Common myeloid progenitor, CD34-positive (primary cell): ENCODE results near the gene RBM47. TPM values are rescaled to one million over a fixed set of nuclear protein-coding genes. Genes with fewer than 3 reads are reported as not detected.

Source experiments
- CTCF ChIA-PET: fragments of 350-600 bp; sonication (Branson Sonifier 250); formaldehyde crosslinking; loops from one replicate; lab custom pipeline; 2021; ENCODE audit warnings: antibody characterized with exemption; lab: Charles Lee
- POLR2A ChIA-PET: fragments of 350-600 bp; sonication (Branson Sonifier 250); formaldehyde crosslinking; loops from one replicate; lab custom pipeline; 2021; ENCODE audit warnings: antibody characterized with exemption; lab: Charles Lee
- DNase-seq, 3 donors: peaks; one replicate each; pipeline versions ENCODE4 v3.0.0 to v3.0.0-alpha.2; 2013
- H3K27ac ChIP-seq, 2 experiments: 1 replicate in 1 of 2; 2 replicates in 1 of 2; pipeline ENCODE4 v1.7.0; 2013; ENCODE audit warnings: inconsistent platforms in 2 of 2, low read length in 2 of 2, mild to moderate bottlenecking in 2 of 2, low read depth in 1 of 2, moderate library complexity in 1 of 2; ENCODE audit not compliant: severe bottlenecking in 2 of 2, insufficient read depth in 1 of 2, poor library complexity in 1 of 2
- H3K27me3 ChIP-seq, 5 experiments: replicated peaks in 2 of 5; 1 replicate in 3 of 5; 2 replicates in 2 of 5; pipeline versions ENCODE4 v1.6.1 to v1.7.0; 2013; ENCODE audit warnings: low read length in 4 of 5, mild to moderate bottlenecking in 2 of 5, moderate library complexity in 2 of 5, inconsistent platforms in 1 of 5; ENCODE audit not compliant: insufficient read depth in 5 of 5, control insufficient read depth in 4 of 5
- H3K36me3 ChIP-seq, 4 experiments: 1 replicate in 2 of 4; 2 replicates in 2 of 4; pipeline versions ENCODE4 v1.6.1 to v1.7.0; 2013; ENCODE audit warnings: low read length in 3 of 4, control low read depth in 1 of 4, mild to moderate bottlenecking in 1 of 4; ENCODE audit not compliant: control insufficient read depth in 4 of 4, insufficient read depth in 4 of 4
- H3K4me1 ChIP-seq, 4 experiments: 1 replicate in 3 of 4; 2 replicates in 1 of 4; pipeline versions ENCODE4 v1.6.1 to v1.7.1; 2013; ENCODE audit warnings: low read length in 3 of 4, mild to moderate bottlenecking in 3 of 4, control low read depth in 1 of 4, inconsistent platforms in 1 of 4, moderate library complexity in 1 of 4; ENCODE audit not compliant: control insufficient read depth in 4 of 4, insufficient read depth in 4 of 4; ENCODE audit errors: control extremely low read depth in 1 of 4
- H3K4me3 ChIP-seq, 7 experiments: 1 replicate in 4 of 7; 2 replicates in 3 of 7; pipeline versions ENCODE4 v1.5.1 to v1.7.0; 2013; ENCODE audit warnings: mild to moderate bottlenecking in 7 of 7, low read length in 6 of 7, moderate library complexity in 6 of 7, inconsistent platforms in 2 of 7, low read depth in 2 of 7, control low read depth in 1 of 7; ENCODE audit not compliant: insufficient read depth in 4 of 7, control insufficient read depth in 1 of 7; ENCODE audit errors: extremely low read depth in 1 of 7
- H3K9me3 ChIP-seq, 5 experiments: 1 replicate in 4 of 5; 2 replicates in 1 of 5; pipeline versions ENCODE4 v1.6.1 to v1.7.1; 2013; ENCODE audit warnings: low read length in 4 of 5, mild to moderate bottlenecking in 2 of 5, inconsistent platforms in 1 of 5, low read depth in 1 of 5, moderate library complexity in 1 of 5; ENCODE audit not compliant: control insufficient read depth in 4 of 5, insufficient read depth in 2 of 5; ENCODE audit errors: control extremely low read depth in 1 of 5
- WGBS: methylation state at CpG from one replicate; pipeline ENCODE4 v1.1.5; 2013; ENCODE audit not compliant: insufficient coverage; 5-methylcytosine and 5-hydroxymethylcytosine counted together
- polyA plus RNA-seq: library from polyadenylated mRNA; unstranded; fragments of 120-200 nt; gene quantifications from one replicate; pipeline ENCODE4 v1.2.1, GENCODE V29; 2013

RBM47 gene
- polyA plus RNA-seq = 1.1 TPM

DNA sequence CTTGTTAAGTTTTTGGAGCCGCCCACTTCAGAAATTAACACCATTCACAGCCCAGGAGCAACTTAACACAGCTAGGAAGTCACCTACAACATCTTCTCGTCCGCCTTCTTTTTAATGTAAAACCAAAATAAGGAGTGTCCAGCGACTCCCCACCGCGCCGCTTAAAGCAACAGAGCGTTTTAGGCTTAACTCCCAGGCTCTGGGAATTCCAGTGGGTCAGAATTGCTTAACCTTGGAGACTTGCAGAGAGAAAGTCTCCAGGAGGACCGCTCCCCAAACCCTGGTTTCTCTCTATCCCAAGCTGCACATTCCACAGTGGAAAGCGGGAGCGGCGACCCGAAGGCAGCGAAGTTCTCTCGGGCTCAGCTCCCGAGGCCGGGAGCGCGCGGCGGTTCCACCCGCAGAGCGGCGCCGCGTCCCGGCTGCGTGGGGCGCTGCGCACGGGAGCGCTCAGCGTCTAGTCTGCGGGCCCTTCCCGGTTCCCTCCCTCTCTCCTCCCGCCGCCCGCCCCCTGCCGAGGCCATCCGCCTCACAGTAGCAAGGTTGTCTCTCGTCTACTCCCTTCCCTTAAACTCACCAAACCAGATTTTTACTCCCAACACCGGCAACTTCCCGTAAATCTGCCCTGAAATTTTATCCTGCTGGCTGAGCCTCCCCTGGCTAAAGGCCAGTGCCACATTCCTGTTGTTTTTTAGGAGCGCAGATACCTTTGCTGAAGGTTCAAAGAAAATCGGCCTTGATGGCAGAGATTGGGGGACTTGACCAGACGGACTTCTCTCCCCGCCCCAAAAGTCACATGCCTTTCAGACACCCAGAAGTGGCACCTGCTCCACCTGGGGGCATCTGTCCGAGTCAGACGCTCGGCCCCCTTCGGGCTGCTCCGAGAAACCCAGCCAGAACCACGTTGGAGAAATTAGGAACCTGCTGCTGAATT is at the start of gene RBM47:
Gene RBM47, minus strand, starts transcription at position 464 of the 934 bp plus-strand sequence. CDS start 190,971 bp downstream, outside the sequence.
- POLR2A ChIA-PET = no interaction called here
- H3K4me1 ChIP-seq = peaks cover 3 to 27% (median 21%) of the 10 kb centered on the region in 4 experiments
- CTCF ChIA-PET = interaction anchor here (0.6 to 1.4 kb wide), 4 partner anchors 103 to 308 kb away, joined by 3 to 4 read pairs (median 3); no protein-coding TSS in a partner anchor

DNA sequence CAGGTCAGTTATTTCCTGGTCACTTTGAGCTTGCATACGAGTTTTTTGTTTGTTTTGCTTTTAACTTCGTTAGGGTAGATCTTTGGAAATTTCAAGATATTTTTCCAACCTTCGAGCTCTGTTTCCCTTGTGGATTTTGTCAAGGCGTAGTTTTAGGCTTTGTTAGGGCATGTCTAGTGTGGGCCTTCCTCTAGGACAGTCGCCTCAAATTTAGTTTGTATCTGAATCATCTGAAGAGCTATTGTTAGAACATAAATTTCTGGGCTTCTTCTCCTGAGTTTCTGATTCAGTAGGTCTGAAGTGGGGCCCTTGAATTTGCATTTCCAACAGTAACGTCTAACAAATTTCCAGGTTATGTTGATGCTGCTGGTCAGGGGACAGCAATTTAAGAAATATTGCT is 48.8 kb upstream of the RBM47 start:
- ChIA-PET POLR2A (interaction anchor here (0.6 kb wide), 1 partner anchor 18 kb away, joined by 4 read pairs; no protein-coding TSS in a partner anchor), CTCF (interaction anchor here (0.6 kb wide), 1 partner anchor 65 kb away, joined by 3 read pairs; no protein-coding TSS in a partner anchor)
- Histone ChIP-seq H3K9me3 (no peaks in the 10 kb centered on the region), H3K36me3 (no peaks in the 10 kb centered on the region), H3K4me1 (peaks cover 0 to 14% (median 2%) of the 10 kb centered on the region in 4 experiments), H3K27ac (no peak overlapping the region), H3K27me3 (no peaks in the 10 kb centered on the region), H3K4me3 (no peak overlapping the region)
- 98% methylated on average over 6 of the region's 6 CpGs for WGBS
- no peak for DNase-seq

More for the DNA sequence above, at the start of gene RBM47:
- H3K27me3 ChIP-seq = peaks cover 0 to 26% (median 7%) of the 10 kb centered on the region in 5 experiments
- DNase-seq = peak; percentile 34 to 51 (median 34)
- WGBS = 4% methylated on average over 47 of the region's 53 CpGs
- no peaks in the 10 kb centered on the region for H3K36me3 ChIP-seq
- no peak within 1 kb of the TSS for H3K27ac ChIP-seq
- peak within 1 kb of the TSS; percentile 24 to 84 (median 73) for H3K4me3 ChIP-seq
- no peaks in the 10 kb centered on the region for H3K9me3 ChIP-seq

DNA sequence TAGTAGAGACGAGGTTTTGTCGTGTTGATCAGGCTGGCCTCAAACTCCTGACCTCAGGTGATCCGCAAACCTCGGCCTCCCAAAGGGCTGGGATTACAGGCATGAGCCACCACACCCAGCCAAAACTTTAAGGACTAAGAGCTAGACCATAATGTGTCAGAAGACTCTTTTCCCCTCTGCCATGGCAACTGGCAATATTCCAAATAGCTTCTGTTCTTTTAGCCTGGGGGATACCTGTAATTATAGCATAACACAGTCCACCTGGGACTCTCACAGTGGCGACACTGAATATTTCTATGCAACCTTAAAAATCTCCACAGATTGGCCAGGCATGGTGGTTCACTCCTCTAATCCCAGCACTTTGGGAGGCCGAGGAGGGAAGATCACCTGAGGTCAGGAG is 45.5 kb upstream of the RBM47 start:
- DNase-seq = no peak
- H3K9me3 ChIP-seq = no peaks in the 10 kb centered on the region
- 93% methylated on average over 4 of the region's 6 CpGs for WGBS
- no peak overlapping the region for H3K4me3 ChIP-seq
- ChIA-PET CTCF (no interaction called here), POLR2A (no interaction called here)
- H3K4me1 ChIP-seq = peaks cover 0 to 25% (median 9%) of the 10 kb centered on the region in 4 experiments
- H3K27ac ChIP-seq = no peak overlapping the region
- no peaks in the 10 kb centered on the region for H3K27me3 ChIP-seq
- H3K36me3 ChIP-seq = no peaks in the 10 kb centered on the region

DNA sequence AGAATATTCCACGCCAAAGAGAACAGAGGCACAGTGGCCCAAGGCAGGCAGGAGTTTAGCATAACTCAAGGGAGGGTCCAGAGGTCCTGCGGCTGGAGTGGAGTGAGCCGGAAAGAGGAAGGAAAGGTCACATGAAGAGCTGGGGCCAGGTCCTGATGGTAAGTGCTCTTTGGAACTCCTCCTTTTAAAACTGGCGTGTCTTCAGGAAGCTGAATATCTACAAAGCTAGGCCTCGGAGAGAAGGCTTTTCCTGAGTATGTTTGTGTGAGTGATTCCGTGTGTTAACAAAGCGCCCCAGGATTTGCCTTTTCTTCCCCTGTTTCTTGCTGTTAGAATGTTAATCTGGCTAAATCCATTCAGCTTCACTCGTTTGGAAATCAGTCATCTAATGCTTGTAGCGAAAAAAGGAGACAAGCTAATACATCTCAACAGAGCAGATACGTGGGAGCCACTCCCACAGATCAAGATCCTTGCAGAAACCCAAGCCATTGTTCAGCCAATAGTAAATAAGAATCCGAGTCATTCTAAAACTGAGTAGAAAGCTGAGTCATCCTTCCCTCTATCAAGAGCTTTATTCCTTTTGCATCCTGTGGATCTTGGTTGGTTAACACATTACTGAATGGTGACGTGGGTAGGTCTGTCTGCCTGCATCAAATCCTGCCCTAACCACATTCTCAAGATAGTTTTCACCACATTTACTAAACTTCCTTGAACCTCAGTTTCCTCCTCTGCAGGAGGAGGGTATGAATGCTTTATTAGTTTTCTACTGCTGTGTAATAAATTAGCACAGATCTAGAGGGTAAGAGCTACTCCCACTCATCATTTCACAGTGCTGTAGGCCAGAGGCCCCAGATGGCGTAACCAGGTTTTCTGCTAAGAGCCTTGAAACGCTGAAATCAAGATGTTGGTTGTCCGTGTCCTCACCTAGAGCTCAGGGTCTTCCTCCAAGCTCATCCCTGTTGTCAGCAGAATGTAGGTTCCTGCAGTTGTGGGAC is 43.2 kb upstream of the RBM47 start:
- DNase-seq = peak; percentile 90 to 97 (median 95)
- peak overlapping the region in 2 of 7 experiments; percentile 12 to 50 for H3K4me3 ChIP-seq
- POLR2A ChIA-PET = interaction anchor here (1.2 kb wide), 1 partner anchor 18 kb away, joined by 3 read pairs; no protein-coding TSS in a partner anchor

DNA sequence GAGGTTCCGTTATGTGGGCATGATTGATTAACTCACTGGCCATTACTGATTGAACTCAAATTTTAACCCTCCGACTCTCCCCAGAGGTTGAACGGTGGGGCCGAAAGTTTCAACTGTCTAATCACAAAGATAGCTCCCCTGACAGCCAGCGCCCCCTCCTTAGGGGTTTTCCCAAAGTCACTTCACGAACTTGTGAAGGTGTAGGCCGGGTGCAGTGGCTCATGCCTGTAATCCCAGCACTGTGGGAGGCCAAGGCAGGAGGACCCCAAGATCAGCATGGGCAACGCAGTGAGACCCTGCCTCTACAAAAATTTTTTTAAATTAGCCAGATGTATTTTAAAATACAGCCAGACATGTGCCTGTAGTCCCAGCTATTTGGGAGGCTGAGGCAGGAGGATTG is 39.8 kb upstream of the RBM47 start:
- Histone ChIP-seq H3K27me3 (no peaks in the 10 kb centered on the region), H3K4me3 (no peak overlapping the region), H3K27ac (no peak overlapping the region), H3K9me3 (no peaks in the 10 kb centered on the region), H3K4me1 (peaks cover 0 to 25% (median 9%) of the 10 kb centered on the region in 4 experiments), H3K36me3 (no peaks in the 10 kb centered on the region)
- POLR2A ChIA-PET = no interaction called here
- 91% methylated on average over 6 of the region's 8 CpGs for WGBS
- DNase-seq = no peak
- CTCF ChIA-PET = no interaction called here

More for the DNA sequence above, 43.2 kb upstream of the RBM47 start:
- no peaks in the 10 kb centered on the region for H3K9me3 ChIP-seq
- H3K36me3 ChIP-seq = no peaks in the 10 kb centered on the region
- 39% methylated on average over 11 of the region's 15 CpGs for WGBS
- no peaks in the 10 kb centered on the region for H3K27me3 ChIP-seq
- CTCF ChIA-PET = interaction anchor here (0.9 to 1.4 kb wide), 3 partner anchors 9 to 44 kb away, joined by 3 to 5 read pairs (median 4); no protein-coding TSS in a partner anchor
- peak overlapping the region in 1 of 2 experiments; percentile 2 for H3K27ac ChIP-seq
- peaks cover 0 to 25% (median 9%) of the 10 kb centered on the region in 4 experiments for H3K4me1 ChIP-seq

DNA sequence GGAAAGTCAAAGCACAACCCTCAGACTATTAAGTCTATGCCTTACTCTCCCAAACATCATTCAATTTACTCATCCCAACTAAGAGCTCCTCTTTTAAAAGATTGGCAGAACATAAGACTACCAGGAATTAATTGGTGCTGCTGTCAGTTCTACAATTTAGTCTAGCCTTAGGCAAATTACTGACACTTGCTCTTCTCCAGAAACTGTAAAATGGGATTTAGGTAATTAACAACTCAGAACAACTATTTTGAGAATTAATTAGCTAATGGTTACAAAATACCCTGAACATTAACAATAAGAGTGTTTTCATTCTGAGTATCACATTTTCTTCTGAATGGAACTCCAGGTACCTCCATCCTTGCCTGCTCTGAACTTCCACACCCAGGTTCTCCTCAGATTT is 36.2 kb upstream of the RBM47 start:
- CTCF ChIA-PET = no interaction called here

More for the DNA sequence above, 36.2 kb upstream of the RBM47 start:
- Histone ChIP-seq H3K27ac (no peak overlapping the region), H3K36me3 (no peaks in the 10 kb centered on the region), H3K27me3 (no peaks in the 10 kb centered on the region), H3K4me3 (no peak overlapping the region), H3K4me1 (no peaks in the 10 kb centered on the region), H3K9me3 (no peaks in the 10 kb centered on the region)
- POLR2A ChIA-PET = no interaction called here
- no peak for DNase-seq
